Suprapubic skin (tissue), 4 donors: Measurements from ENCODE around the gene INTS14.

Experiments used
- CTCF ChIP-seq, 2 donors: fragments of 200-600 bp in 1 of 2; fragments of 450-650 bp in 1 of 2; sonication (generic) in 1 of 2; IDR thresholded peaks; one replicate each; pipeline ENCODE4 v1.5.1; 2016 to 2019; ENCODE audit warnings: antibody characterized with exemption in 2 of 2, mild to moderate bottlenecking in 1 of 2, moderate library complexity in 1 of 2
- EP300 ChIP-seq: sonication (generic); formaldehyde crosslinking; IDR thresholded peaks from one replicate; pipeline ENCODE4 v1.6.1; 2017; ENCODE audit warnings: antibody characterized with exemption
- POLR2A ChIP-seq, 2 donors: fragments of 450-650 bp; IDR thresholded peaks; one replicate each; pipeline ENCODE4 v1.6.1; 2017; ENCODE audit warnings: antibody characterized with exemption in 2 of 2, mild to moderate bottlenecking in 2 of 2, moderate library complexity in 2 of 2
- POLR2AphosphoS5 ChIP-seq, 3 donors: sonication (generic); formaldehyde crosslinking; IDR thresholded peaks; one replicate each; pipeline ENCODE4 v1.6.1; 2017; ENCODE audit warnings: antibody characterized with exemption in 3 of 3

DNA sequence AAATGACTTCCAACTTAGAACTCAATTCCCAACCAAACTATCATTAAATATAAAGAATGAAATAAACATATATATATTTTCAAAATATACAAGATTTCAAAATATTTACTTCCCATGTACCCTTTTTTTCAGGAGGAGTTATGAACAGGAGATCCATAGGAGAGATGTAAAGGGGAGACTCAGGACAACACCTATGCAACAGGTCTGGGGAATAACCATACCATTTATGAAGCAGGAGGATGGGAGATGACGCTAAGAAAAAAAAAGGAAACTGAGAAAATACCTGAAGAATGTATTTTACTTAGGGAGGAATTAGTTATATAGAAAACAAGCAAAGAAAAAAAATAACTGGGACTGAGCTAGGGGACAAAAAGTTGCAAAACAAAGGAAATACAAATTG, 23.8 kb downstream of the INTS14 start:
- TF ChIP-seq EP300, result no peak
- no peak for TF ChIP-seq CTCF (IDR thresholded peaks at IDR 0.05)
- no peak for TF ChIP-seq POLR2AphosphoS5 (IDR thresholded peaks at IDR 0.05)
- no peak for TF ChIP-seq POLR2A (IDR thresholded peaks at IDR 0.05)
